OCI-M1 (cell line): ENCODE results near the gene CCDC71L.
"Not testable (repeated sequence)": the region's sequence is repeated elsewhere in the genome, so short reads cannot be mapped to it uniquely, and the experiment has no call there.

Source experiments
- DNase-seq: peaks from one replicate; lab custom pipeline; 2025; lab: John Stamatoyannopoulos, UW

CCDC71L gene

GRCh38 chr7:106660862-106661720 lies at the start of gene CCDC71L:
Gene CCDC71L, minus strand, starts transcription at chr7:106661158. Its CDS starts 262 bp downstream, at chr7:106660896.
- peak; percentile 96 for DNase-seq

GRCh38 chr7:106709604-106710003 lies 48.6 kb upstream of the CCDC71L start:
- not testable (repeated sequence) for DNase-seq

- DNase-seq: no peak
Observed at GRCh38 chr7:106704000-106704840, 43.3 kb upstream of the CCDC71L start.

GRCh38 chr7:106693677-106694353 lies 32.9 kb upstream of the CCDC71L start:
- peak; percentile 6 for DNase-seq

- DNase-seq: no peak
Observed at GRCh38 chr7:106692450-106693051, 31.6 kb upstream of the CCDC71L start.

GRCh38 chr7:106688161-106688560 lies 27.2 kb upstream of the CCDC71L start:
- DNase-seq: not testable (repeated sequence)

GRCh38 chr7:106683941-106684340 lies 23.0 kb upstream of the CCDC71L start:
- DNase-seq: no peak

GRCh38 chr7:106681815-106682495 lies 21.0 kb upstream of the CCDC71L start:
- no peak for DNase-seq

- peak; percentile 80 for DNase-seq
Observed at GRCh38 chr7:106679153-106679931, 18.4 kb upstream of the CCDC71L start.

- DNase-seq: no peak
Observed at GRCh38 chr7:106678795-106679152, 17.8 kb upstream of the CCDC71L start.

- DNase-seq: not testable (repeated sequence)
Observed at GRCh38 chr7:106676506-106676905, 15.5 kb upstream of the CCDC71L start.

- DNase-seq: not testable (repeated sequence)
Observed at GRCh38 chr7:106673688-106674087, 12.7 kb upstream of the CCDC71L start.

- DNase-seq: not testable (repeated sequence)
Observed at GRCh38 chr7:106671930-106672329, 11.0 kb upstream of the CCDC71L start.

GRCh38 chr7:106671160-106671559 lies 10.2 kb upstream of the CCDC71L start:
- no peak for DNase-seq

- no peak for DNase-seq
Observed at GRCh38 chr7:106668861-106669524, 8.0 kb upstream of the CCDC71L start.

GRCh38 chr7:106666353-106666752 lies 5.4 kb upstream of the CCDC71L start:
- DNase-seq: no peak

- no peak for DNase-seq
Observed at GRCh38 chr7:106664343-106664742, 3.4 kb upstream of the CCDC71L start.

GRCh38 chr7:106659963-106660861 lies 746 bp downstream of the CCDC71L start:
- peak; percentile 88 for DNase-seq
